GM21528 (cell line): ENCODE data around the gene GUCY1A2.
"Not testable (repeated sequence)": the region's sequence is repeated elsewhere in the genome, so short reads cannot be mapped to it uniquely, and the experiment has no call there.

Source experiments
- ATAC-seq: cut with Tn5 transposase; IDR thresholded peaks from one replicate; pipeline ENCODE4 v1.9.1; 2021; ENCODE audit warnings: mild to moderate bottlenecking, moderate library complexity; ENCODE audit not compliant: unreplicated experiment, low FRiP score

GUCY1A2 gene

DNA sequence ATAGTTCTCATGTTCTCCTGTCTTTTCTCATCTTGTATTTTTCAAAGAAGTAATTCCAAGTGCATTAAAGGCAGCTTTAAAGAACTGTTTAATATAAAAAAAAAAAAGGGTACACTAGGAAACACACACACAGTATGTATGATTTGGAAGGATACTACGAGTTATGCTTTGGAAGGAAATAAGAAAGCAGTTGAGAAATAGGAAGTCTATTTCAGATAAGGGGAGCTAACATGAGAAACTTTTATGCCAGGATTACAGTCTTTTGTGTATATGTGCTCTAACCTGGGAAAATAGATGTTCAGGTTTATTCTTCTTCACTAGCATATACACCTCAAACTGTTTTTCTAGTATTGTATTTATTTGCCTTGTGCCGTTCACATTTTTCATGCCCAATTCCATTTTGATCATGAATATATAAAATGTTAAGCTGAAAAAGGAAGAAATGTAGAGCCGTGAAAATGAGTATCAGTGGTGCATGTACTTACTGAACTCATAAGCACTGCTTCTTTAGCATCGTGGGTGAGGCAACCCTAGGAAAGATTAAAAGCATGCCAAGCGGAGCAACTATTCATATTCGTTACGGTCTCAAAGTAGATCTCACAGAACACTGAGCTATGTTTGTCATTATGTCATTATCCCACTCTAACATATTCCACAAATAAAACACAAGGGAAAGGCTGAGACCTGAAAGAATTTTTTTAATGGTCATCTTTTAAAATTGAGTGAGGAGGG is 59.6 kb downstream of the GUCY1A2 start:
- no peak for ATAC-seq

DNA sequence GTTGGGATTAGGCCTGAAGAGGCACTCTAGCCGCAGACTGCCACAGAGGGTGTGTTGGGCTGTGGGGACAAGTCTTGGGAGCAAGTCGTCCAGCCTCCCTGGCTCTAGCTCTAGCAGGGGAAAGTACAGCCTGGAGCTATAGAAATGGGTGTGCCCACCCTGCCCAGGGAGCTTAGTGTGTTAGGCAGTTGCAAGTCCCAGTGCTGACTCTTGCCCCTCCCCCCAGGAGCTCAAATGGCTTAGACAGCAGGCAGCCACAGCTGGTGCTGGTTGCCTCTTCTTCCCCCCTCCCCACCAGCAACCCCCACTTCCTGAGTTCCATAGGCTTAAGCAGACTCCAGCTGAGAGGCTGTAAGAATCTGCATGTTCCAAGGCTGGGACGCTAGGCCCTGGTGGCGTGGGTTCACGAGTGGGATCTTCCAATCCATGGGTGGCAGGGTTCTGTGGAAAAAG is 61.2 kb downstream of the GUCY1A2 start:
- ATAC-seq = no peak

DNA sequence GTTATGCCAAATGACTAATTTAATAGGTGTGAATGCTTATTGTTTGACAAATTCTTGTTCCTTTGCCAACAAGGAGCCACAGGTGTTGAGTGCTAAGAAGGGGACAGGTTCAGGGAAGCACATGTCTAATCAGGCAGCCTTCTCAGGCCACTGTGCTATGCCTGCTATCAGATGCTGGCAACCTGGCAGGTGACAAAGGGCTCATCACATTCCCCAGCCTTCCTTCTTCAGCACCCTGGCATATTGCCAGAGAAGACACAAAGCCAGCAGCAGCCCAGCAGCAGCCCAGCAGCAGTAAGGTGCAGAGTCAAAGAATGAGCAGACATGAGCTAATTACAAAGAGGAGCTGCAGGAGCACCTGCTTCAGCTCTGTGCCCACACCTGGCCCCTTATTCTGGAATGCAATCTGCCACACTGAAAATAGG is 68.2 kb downstream of the GUCY1A2 start:
- no peak for ATAC-seq

DNA sequence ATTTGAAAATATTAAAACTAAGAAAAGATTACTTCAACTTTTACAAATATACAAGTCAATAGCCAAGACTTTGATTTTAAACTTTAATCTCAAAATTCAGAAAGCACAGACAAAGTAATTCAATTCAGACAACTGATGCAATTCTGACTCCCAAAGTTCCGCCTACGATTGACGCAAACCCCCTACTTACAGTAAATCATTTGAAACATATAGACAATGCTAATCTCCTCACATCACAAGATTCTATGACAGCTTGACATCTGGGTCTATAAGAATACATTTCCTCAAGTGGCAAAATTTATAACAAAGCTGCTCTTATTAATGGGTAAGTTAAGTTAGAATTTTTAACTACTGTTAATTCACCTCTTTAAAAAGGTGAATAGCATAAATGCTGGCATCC is 75.2 kb downstream of the GUCY1A2 start:
- ATAC-seq = no peak

DNA sequence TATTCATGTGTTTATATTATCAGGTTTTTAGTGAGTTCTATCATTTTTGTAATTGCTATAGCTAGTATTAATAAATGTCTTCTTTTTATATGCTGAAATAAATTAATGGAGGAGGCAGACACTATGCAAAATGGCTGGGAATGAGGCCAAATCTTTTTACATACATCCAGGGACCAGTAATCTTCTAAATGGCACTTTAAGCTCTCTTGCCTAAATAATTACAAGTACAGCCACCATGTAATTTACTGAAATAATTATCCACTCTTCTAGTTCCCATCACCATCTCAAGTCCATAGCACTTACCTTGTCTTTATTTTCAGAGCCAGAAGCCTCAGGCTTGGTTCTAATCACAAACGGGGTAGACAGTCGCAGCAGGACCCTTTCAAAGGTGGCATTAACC is 79.1 kb downstream of the GUCY1A2 start:
- no peak for ATAC-seq

DNA sequence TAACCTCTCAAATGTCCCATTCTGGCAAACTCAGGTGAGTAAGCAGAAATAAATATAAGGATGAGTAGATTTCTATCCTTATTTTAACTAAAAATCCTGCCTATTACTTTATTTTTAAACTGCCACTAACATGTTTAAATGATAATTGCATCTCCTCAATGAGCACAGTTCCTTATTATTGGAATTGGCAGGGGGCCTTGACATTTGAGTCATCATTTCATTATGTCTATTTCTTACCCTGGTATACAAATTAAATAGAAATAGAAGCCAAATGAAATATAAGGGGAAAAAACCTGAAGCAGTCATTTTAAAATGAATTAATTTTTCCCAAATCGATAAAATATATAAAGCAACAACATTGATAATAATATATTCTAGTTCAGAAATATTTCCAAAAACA is 81.2 kb downstream of the GUCY1A2 start:
- ATAC-seq = no peak

DNA sequence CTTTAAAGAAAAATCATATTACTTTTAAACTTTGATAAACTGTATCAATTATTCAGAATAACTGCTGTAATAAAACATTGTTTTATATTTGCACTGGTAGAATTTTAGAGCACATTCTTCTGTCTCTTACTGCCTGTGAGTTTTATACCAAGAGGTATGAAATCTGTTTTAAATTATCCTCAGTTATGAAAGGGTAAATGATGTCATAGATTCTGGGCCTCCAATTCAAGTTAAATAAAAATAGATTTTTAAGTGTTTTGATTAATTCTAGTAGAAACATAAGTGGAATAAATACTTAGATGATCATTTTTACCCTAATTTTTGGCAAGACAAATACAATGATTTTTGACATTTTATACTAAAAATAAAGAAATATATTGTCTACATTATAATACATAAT is 93.0 kb downstream of the GUCY1A2 start:
- ATAC-seq = no peak

DNA sequence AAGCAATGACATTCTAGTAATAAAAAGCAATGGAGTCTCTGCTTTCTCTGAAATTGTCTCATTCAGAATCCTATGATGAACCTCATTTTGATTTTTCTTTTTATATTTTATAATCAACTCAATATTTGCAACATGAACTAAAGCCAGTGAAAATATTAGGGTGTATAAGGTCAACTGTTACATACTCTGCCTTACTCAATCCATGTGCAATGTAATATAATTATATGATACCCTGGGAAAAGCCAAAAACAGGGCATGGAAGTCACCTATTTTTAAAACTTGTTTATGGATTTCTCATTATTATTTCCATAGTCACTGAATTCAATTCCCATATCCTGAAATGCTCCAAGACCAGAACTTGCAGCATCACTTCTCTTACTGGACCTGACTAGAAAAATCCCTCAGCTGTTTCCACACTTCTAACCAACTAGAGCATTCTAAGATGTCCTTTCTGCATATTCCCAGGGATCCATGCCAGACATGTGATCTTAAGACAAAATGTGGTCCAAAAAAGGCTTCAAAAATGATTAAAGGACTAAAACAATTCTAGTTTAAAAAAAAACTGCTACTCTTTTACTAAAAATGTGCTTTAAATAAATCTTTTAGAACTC is 97.3 kb downstream of the GUCY1A2 start:
- ATAC-seq = no peak

DNA sequence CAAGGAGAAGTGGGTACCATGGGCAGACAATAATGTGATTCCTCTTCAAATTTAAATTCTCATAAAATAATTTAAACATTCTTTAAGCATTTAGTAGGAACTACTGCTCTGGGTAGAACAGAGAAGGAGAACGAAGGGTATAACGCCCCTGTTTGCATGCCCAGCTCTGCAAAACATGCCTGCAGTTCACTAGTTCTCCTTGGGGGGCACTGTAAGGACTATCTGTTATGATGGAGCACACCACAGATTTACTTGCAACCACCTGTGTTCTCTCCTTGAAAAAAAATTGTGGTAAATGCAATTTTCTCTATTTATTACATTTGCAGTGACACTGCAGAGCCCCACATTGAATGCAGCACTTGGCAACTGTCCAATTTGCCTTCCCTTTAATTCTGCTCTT is 100.3 kb downstream of the GUCY1A2 start:
- peak; percentile 79 for ATAC-seq

DNA sequence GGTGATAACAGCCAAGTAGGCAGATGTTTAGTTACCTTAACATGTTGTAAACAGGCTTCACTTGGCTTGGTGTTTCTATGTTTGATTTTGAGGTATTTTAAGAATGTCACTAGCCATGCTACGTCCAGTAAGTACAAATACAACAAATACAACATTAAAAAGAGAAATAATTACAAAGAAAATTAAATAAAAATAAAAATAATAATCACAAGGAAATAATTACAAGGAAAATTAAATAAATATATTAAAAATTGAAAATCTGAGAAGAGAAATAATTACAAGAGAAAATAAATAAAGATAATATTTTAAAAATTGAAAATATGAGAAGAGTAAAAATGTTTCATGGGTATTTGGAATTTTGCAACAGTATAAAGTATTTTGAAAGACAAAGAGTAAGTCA is 103.9 kb downstream of the GUCY1A2 start:
- ATAC-seq = no peak

DNA sequence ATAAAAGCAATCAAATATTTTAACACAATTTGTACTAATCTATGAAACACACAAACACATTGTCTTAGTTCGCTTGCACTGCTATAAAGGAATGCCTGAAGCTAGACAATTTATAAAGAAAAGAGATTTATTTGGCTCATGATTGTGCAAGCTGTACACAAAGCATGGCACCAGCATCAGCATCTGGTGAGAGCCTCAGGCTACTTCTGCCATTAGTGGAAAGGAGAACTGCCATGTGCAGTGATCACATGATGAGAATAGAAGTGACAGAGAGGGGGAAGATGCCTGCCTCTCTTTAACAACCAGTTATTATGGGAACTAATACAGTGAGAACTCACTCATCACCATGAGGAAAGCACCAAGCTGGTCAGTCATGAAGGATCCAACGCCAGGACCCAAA is 105.1 kb downstream of the GUCY1A2 start:
- ATAC-seq = no peak

DNA sequence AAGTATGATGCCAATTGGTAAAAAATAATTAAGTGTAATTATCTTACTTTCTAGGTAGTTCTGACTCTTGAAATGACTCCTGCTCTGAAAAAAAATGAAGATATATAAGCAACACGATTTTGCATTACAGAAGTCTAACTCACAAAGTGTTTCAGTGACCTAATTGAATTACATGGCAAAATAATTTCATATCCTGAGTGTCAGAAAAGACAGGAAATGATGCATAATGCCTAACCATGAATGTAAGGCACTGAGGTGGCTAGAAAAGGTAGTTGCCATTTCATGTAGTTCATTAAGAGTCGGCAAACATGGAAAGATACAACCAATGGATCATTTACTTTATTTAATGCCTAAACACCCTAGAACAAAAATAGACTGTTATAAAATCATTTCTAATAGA is 113.5 kb downstream of the GUCY1A2 start:
- no peak for ATAC-seq

DNA sequence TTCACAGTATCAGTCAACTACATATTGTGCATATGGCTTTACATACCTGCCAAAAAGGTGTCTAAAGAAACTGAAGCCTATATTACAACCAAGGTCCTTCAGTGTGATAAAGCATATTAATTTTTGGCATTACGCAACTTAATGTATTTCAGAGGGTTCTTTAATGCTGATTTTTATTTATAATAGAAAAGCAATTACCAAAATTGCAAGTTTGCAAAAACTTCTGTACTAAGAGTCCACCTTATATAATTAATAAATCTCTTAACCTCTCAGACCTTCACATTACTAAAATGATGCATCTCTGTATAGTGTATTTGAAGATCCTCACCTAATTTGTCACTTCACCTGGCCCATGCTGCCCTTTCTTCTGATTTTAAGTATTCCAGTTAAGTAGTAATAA is 128.6 kb downstream of the GUCY1A2 start:
- ATAC-seq = no peak

DNA sequence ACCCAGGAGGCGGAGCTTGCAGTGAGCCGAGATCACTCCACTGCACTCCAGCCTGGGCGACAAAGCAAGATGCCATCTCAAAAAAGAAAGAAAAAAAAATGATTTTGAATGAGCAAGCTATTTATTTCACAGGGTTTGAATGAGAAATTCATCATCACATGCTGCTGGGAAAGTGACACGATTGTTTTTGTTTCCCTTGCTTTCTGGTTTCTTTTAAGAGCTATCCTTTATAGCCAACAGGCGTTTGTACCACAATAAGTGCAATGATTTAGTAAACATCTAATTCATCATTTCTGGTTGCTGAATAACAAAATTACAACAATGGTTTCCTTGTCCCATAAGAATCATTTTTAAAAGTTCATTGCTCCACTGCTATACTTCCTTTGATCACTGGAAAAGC is 129.9 kb downstream of the GUCY1A2 start:
- no peak for ATAC-seq

DNA sequence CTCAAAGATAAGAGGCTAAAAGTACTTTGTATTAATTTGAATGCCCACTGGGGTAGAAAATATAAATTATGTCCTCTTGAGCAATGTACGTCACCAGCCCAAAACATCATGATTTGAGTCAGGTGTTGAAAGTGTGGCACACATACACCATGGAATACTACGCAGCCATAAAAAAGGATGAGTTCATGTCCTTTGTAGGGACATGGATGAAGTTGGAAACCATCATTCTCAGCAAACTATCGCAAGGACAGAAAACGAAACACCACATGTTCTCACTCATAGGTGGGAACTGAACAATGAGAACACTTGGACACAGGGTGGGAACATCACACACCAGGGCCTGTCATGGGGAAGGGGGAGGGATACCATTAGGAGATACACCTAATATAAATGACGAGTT is 134.6 kb downstream of the GUCY1A2 start:
- not testable (repeated sequence) for ATAC-seq

DNA sequence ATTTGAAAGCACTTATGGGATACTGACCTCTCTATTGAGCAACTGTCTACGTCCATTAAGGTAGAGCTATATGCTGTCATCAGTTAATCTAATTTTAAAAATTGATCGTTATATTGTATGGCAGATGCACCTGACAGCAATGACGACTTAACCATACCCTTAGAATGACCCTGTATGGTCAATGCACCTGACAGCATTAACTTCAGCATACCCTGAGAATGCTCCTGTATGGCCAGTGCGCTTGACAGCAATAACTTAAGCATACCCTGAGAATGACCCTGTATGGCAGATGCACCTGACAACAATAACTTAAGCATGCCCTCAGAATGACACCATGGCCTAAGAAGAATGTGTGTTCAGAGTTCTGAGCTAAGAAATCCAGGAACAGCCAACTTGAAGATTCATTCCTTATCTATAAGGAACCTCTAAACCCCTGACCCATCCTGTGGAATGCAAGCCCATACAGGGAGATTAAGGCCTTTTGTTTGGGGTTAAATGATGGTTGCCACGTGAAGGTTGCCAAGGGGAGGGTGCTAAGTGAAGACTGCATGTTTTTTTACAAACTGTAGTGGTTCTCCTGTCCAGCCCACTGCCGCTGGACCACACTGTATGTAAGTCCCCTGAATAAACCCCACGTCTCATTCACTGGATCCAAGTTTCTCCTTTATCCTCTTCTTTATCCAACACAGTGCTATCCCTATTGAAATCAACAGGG is 138.3 kb downstream of the GUCY1A2 start:
- ATAC-seq = no peak

DNA sequence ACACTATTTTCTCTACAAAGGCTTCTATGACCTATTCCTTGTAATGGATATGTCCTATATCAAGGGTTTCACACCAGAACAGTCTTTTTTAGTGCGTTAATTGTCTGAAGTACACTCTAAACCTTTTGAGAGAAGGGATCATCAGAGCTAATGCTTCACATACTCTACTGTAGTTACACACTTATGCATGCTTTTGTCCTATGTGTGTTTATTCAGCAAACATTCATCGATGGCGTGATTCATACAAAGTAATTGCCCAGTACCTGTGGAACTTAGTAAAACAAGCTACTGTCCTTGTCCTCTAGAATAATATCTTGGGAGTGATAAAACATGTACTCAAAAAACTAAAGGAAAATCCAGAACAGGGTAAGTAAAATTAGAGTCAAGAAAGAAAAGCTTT is 139.2 kb downstream of the GUCY1A2 start:
- no peak for ATAC-seq

DNA sequence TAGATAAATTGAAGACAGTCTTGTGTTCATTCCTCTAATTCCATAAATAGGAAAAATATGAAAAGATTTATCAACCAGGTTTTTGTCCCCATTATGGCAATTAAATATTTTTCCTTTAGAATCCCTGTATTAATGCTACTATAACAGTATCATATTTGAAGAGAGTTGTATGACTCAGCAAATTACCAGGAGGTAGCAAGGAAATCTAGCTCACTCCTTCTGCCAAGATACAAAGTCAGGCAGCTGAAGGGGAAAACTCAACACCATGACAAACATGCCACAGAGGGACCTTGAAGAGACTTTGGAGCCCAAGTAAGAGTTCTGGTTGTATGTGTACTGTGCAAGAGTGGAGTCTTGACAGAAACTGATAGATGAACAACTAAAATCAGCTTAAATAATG is 143.3 kb downstream of the GUCY1A2 start:
- no peak for ATAC-seq

DNA sequence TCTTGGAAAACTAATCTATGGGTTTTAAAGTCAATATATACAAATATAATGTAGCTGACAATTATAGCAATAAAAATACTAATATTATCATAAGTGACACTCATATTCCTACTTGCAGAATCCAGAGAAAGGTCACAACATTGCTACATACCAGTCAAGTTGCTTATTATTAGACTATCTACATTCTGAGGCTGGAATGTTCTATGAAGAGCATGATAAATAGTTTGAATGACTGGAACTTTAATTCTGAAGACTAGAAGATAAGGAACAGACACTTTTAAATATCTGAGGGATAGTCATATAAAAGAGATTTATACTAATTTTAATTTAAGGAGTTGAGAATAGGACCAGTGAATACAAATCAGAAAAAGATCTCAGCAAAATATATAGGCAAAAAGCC is 146.0 kb downstream of the GUCY1A2 start:
- ATAC-seq = no peak

DNA sequence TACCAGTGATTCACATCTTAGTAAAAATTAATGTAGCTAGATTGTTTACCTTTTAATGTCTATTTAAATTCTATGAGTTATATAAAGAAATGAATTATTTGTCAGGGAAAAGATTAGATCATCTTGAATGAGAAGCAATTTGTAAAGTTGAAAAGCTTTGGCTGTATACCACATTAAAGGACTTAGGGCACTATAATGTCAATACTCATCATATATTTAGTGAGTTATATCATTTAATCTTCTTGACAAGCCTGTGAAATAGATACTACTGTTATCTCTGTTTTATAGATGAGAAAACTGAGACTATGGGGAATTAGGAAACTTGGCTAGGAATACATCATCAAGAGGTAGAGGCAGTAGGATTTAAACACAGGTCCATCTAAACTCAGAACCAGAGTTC is 160.1 kb downstream of the GUCY1A2 start:
- no peak for ATAC-seq

DNA sequence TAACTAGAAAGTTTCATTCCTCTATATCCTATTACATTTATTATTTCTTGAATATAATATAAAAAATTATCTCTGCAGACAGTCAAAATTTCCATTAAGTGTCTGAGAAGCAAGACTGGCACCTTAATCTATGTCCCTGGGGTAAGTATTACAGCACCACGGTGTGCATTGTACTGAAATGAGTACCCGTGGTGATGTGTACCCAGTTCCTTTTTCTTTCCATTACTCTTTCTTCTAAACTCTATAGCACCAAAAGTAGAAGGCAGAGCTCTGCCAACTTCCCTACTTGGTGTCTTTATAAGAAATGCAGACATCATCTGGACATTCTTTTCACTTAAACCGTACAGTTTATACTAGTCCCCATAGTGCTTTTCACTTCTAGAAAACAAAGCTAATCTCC is 161.7 kb downstream of the GUCY1A2 start:
- no peak for ATAC-seq

DNA sequence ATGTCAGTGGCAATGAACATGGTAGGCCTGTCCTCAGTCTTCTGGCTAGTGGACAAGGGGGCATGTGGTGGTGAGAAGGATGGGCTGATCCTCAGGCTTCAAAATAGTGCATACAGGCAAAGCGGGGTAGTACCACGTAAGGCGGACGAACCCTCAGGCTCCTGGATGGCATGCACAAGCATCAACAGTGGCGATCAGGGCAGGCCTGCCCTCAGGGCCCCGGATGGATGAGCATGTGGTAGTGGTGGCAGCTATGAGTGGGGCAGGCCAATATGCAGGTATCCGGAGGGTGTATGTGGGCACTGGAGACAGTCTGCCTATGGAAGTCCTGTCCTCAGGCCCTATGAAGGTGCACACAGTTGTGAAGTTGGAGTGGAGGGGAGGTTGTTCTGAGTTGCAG is 163.8 kb downstream of the GUCY1A2 start:
- no peak for ATAC-seq
